HAP-1 (cell line): ENCODE measurements around the gene LRRC32.

Source experiments
- DNase-seq, 2 experiments: peaks; one replicate each; pipeline ENCODE4 v3.0.0-alpha.2; 2016 to 2020; ENCODE audit warnings: low spot score in 2 of 2
- H3K27me3 ChIP-seq: fragments of 250-450 bp; sonication (Bioruptor Pico); 2 replicates; pipeline ENCODE4 v1.5.1; 2020; ENCODE audit warnings: low read depth, mild to moderate bottlenecking, moderate library complexity
- H3K36me3 ChIP-seq: fragments of 250-450 bp; sonication (Bioruptor Pico); replicated peaks from 2 replicates; pipeline ENCODE4 v1.5.1; 2020; ENCODE audit warnings: mild to moderate bottlenecking
- H3K4me1 ChIP-seq: fragments of 250-450 bp; sonication (Bioruptor Pico); 2 replicates; pipeline ENCODE4 v1.5.1; 2020; ENCODE audit warnings: mild to moderate bottlenecking
- H3K4me3 ChIP-seq: fragments of 250-450 bp; sonication (Bioruptor Pico); 2 replicates; pipeline ENCODE4 v1.5.1; 2020; ENCODE audit warnings: mild to moderate bottlenecking, moderate library complexity
- H3K9me3 ChIP-seq: fragments of 250-450 bp; sonication (Bioruptor Pico); 2 replicates; pipeline ENCODE4 v1.5.1; 2020; ENCODE audit warnings: mild to moderate bottlenecking, moderate library complexity
- in situ Hi-C: fragments of 300-500 bp; cut with MboI; formaldehyde crosslinking; loops from 3 replicates; pipeline ENCODE4 v1.14.3; 2020; ENCODE audit warnings: low sequenced_read_pairs, inconsistent platforms, mixed read lengths

Gene LRRC32

DNA sequence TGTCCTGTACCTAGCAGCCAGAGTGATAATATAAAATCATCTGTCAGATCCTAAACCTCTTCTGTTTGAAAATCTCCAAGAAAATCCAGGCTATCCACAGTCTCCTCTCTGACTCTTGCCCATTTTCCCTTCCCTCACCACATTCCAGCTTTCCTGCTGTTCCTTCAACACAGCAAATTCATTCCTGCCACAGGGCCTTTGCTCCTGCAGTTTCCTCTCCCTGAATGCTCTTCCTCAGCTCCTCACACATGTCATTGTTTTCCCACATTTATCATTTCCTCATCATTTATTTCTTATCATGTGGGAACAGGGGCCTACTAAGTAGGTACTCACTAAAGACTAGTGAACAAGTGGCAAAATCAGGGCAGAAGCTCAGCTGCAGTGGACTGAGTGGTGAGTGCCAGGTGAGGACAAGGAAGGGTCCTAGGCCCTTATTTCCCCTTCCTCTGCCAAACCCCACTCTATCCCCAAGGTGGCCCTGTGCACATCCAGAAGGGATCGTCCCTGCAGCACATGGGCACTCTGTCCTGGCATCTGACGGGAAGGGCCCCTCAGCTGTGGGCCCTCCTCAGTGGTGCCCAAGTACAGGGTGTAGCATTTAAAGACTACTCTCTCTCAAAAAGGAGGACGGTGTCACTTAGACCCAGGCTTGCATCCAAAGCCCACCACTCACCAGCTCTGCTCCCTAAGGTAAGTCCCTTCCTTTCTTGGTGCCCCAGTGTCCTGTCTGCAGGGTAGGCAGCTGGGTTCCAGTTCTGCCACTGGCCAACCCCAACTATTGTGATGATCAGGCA, 2.0 kb downstream of the LRRC32 start:
- no peaks in the 10 kb centered on the region for H3K27me3 ChIP-seq
- H3K9me3 ChIP-seq, result no peaks in the 10 kb centered on the region
- in situ Hi-C loops, result no loop called here
- H3K4me3 ChIP-seq, result no peak overlapping the region
- H3K36me3 ChIP-seq, result no peaks in the 10 kb centered on the region
- H3K4me1 ChIP-seq, result peaks cover 7% of the 10 kb centered on the region; the same call in 1 of the 2 replicates
- DNase-seq, result no peak

DNA sequence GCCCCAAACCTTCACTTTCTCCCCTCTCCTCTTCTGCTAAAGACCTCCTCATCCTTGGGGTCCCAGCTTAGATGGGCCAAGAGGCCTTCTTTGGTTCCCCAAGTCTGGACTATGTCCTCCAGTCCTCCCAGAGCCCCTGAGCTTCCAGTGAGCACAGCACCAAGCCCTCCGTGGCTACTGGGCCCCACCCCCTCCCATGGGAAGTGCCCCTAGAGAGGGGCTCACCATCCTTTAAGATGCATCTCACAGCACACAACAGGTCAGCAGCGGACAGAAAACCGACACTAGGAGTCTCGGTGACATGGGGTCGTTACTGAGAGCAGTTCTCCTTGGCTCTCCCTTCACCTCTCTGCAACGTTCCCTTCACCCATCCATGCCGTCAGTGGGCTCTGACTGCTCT, 2.7 kb downstream of the LRRC32 start:
- in situ Hi-C loops, result no loop called here
- peaks cover 7% of the 10 kb centered on the region; the same call in 1 of the 2 replicates for H3K4me1 ChIP-seq
- no peak overlapping the region for H3K4me3 ChIP-seq

DNA sequence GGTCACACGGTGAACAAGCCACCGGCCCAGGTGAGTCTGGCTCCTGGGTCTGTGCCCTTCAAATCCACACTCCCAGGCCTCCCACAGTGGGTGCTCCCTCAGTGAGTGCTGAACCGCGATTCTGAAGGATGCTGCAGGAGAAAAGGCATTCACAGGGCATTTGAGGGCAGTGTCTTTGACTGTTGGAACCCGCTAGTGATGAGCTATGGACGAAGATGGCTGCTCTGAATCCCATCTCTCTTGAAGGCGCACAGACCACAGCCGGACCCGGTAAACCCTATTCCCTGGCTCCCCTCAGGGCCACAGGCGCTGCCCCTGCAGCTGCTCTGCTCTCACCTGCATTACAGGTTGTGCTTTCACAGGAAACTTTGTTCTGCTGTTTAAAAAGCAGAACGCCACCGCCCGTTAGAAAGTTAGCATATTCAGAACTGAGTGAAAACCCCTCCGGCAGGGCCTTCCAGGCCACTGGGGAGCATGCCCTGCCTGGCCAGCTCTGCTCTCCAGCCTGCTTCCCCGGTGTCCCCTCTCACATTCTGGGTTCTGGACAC, 3.2 kb downstream of the LRRC32 start:
- in situ Hi-C loops, result no loop called here
- Histone ChIP-seq H3K9me3 (no peaks in the 10 kb centered on the region), H3K27me3 (no peaks in the 10 kb centered on the region), H3K36me3 (no peaks in the 10 kb centered on the region), H3K4me1 (peaks cover 7% of the 10 kb centered on the region; the same call in 1 of the 2 replicates), H3K4me3 (no peak overlapping the region)
- DNase-seq, result no peak

More for the DNA sequence above, 2.7 kb downstream of the LRRC32 start:
- no peaks in the 10 kb centered on the region for H3K27me3 ChIP-seq
- DNase-seq, result no peak
- H3K9me3 ChIP-seq, result no peaks in the 10 kb centered on the region
- no peaks in the 10 kb centered on the region for H3K36me3 ChIP-seq

DNA sequence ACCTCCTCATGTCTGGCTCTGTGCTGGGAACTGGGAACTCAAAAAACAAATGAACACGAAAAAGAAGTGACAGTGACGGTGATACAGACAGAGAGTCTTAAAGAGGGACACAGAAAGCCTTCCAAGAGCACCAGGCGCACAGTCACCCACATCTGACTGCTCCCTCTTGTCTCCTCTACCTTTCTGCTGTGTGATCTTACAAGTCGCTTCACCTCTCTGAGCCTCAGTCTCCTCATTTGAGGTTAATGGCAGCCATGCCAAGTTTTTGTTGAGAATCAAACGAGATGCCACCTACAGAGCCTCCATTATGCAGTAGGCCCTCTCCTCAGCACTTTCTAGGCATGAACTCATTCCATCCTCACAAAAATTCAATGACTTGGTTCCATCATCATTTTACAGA, 3.7 kb downstream of the LRRC32 start:
- Histone ChIP-seq H3K27me3 (no peaks in the 10 kb centered on the region), H3K36me3 (no peaks in the 10 kb centered on the region), H3K9me3 (no peaks in the 10 kb centered on the region), H3K4me1 (peaks cover 7% of the 10 kb centered on the region; the same call in 1 of the 2 replicates), H3K4me3 (no peak overlapping the region)
- no peak for DNase-seq
- in situ Hi-C loops, result no loop called here

DNA sequence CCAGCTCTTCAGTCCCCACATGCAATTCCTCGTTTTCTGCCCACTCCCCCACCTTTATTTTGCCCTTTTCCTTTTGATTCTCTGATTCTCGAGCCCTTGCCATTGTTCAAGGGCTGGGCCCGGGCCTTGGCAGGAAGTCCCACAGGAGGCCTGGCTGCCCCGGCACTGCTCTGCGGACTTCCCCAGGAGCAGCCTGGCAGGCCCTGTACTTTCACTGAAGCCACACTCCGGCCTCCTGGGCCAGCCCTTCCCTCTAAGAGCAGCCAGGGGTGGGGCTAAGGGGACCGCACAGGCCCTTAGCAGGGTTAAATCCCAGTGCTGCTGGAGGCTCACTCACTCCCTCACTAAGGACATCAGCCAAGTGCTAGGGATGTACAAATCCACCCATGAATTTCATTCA, 4.1 kb downstream of the LRRC32 start:
- no peak overlapping the region for H3K4me3 ChIP-seq
- in situ Hi-C loops, result no loop called here
- no peak for DNase-seq

DNA sequence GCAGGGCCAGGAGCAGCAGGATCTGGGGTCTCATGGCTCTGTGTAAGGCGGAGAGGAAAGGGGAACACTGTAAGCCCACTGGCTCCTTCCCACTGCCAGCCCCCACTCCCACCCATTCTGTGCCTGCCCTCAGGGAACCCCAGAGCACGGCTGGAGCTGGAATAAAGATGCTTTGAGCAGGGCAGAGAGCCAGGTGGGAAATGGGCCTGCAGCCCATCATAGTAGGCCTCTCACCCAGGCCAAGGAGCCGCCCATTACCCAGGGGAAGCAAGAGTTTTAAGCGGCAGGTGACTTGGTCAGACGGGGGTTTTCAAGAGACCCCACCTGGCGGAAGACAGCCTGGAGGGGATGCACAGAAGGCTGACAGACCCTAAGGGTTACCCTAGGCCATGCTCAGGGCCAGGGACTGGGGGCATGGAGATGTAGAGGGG, 4.6 kb downstream of the LRRC32 start:
- no peaks in the 10 kb centered on the region for H3K9me3 ChIP-seq
- H3K4me3 ChIP-seq, result no peak overlapping the region
- DNase-seq, result no peak
- no peaks in the 10 kb centered on the region for H3K27me3 ChIP-seq
- H3K4me1 ChIP-seq, result peaks cover 3% of the 10 kb centered on the region; the same call in 1 of the 2 replicates
- in situ Hi-C loops, result no loop called here
- no peaks in the 10 kb centered on the region for H3K36me3 ChIP-seq

More for the DNA sequence above, 4.1 kb downstream of the LRRC32 start:
- H3K9me3 ChIP-seq, result no peaks in the 10 kb centered on the region
- H3K36me3 ChIP-seq, result no peaks in the 10 kb centered on the region
- H3K27me3 ChIP-seq, result no peaks in the 10 kb centered on the region
- H3K4me1 ChIP-seq, result peaks cover 7% of the 10 kb centered on the region; the same call in 1 of the 2 replicates

DNA sequence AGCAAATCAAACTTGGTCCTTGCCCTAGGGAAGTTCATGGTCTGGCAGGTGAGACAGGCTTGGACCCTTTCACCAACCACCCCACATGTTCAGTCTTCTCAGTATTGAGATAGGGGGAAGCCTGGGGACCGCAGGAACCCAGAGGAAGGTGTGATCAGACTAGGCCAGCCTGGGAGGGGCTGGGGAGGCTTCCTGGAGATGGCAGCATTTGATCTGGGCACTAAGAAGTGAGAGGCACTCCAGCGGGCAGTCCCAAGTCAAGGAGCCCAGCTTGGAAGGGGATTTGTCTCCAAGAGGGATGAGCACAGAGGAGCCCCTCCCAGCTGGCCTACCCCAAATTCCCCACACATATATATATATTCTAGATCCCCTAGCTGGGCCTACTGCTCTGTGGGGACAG, 5.4 kb downstream of the LRRC32 start:
- no peak overlapping the region for H3K4me3 ChIP-seq
- no peaks in the 10 kb centered on the region for H3K9me3 ChIP-seq
- no peaks in the 10 kb centered on the region for H3K36me3 ChIP-seq
- in situ Hi-C loops, result no loop called here
- no peaks in the 10 kb centered on the region for H3K27me3 ChIP-seq
- DNase-seq, result no peak
- peaks cover 2% of the 10 kb centered on the region; the same call in 1 of the 2 replicates for H3K4me1 ChIP-seq

DNA sequence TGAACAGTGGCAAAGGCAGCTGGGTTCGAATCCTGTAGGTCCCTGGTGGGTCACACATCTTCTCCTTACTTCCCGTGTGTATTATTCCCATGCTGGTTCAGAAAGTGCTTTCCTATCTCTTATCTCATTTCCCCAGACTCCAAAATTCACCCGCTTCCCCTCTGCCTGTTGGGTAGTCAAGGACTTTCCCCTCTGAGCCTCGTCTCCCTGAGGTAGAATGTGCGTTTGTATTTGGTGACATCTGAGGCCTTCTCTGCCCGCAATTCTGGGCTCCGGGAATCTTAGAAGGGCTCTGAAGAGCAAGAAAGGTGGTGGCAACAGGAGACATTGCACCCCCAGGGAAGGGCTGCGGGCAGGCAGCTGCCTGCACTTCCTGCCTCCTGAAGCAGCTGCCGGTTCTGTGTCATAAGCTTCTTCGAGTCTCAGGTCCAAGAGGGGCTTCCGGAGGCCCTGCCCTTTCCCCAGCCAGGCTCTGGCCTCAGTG, 5.9 kb downstream of the LRRC32 start:
- in situ Hi-C loops, result no loop called here
- DNase-seq, result no peak
- Histone ChIP-seq H3K4me1 (no peaks in the 10 kb centered on the region), H3K27me3 (no peaks in the 10 kb centered on the region), H3K36me3 (no peaks in the 10 kb centered on the region), H3K4me3 (no peak overlapping the region), H3K9me3 (no peaks in the 10 kb centered on the region)

DNA sequence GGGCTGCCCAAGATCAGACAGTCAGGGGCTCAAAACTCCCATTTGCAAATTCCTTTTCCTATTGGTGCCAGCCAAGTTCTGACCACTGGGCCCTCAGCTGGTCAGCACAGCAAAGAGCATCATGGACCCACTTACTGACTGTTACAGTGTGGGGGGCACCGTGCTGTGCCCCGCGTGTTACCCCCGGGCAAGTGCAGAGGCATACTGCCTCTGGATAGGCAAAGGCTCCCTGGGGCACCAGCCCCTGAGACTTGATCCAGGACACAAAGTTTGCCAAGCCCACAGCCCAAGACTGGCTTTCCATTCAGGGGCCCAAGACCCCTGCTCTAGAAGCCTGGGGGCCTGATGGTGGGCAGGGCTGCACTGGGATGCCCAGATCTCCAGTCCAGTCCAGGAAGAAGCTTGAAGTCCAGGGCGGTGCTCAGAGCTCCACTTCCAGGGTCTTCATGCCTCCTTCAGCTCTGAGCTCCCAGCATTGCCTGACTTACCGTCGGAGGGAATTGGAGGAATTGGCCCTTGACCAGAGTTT, 6.6 kb downstream of the LRRC32 start:
- Histone ChIP-seq H3K36me3 (no peaks in the 10 kb centered on the region), H3K4me3 (no peak overlapping the region), H3K4me1 (no peaks in the 10 kb centered on the region), H3K27me3 (no peaks in the 10 kb centered on the region), H3K9me3 (no peaks in the 10 kb centered on the region)
- in situ Hi-C loops, result no loop called here
- no peak for DNase-seq

DNA sequence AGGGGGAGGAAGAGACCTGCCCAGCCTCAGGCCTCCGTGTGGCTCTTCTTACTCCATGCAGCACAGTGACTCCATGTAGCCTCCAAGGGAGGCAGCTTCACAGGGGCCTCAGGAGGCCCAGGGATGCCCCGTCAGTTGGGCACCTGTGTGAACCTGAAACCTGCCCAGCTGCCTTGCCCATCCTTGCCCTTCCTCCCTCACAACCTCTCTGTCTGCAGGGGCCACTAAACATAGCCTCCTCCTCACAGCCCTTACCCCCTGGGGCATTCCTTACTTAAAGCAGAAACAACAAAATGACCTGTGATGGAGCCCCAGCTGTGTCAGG, 7.1 kb downstream of the LRRC32 start:
- no peak for DNase-seq
- Histone ChIP-seq H3K36me3 (no peaks in the 10 kb centered on the region), H3K9me3 (no peaks in the 10 kb centered on the region), H3K4me3 (no peak overlapping the region), H3K27me3 (no peaks in the 10 kb centered on the region), H3K4me1 (no peaks in the 10 kb centered on the region)
- in situ Hi-C loops, result no loop called here

DNA sequence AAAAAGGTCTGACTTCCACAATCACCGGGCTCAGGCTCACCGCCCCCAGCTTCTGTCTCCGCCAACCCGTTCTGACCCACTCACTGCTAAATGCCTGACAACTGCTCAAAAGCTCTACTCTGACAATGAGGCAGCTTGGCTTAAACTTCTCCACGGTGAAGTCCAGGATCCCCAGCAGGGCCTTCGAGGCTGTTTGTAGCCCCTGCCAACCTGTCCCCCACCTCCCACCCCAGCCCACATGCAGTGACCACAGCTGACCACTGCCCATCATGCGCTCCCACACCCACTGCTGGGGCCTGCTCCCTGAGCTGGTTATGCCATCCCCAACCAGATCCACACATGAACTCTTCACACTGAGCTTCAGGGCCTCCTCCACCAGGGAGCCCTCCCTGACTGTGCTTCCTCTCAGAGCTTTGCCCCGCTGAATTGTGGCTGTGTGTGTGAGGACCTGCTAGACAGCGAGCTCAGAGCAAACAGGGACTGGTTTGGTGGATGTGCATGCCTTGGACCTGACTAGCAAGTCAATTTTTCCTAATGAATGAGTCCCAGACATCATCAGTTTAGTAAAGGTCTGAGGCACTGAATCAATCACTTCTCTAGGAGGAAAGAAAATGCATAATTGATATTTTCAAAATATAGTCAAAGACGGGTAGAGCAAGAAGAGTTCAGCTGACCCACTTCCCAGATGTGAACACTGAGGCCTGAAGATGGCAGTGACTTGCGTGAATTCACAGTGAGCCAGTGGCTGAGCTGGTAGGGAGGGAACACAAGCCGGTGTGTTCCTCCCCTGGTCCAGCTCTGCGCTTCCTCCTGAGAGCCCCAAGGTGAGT, 7.7 kb downstream of the LRRC32 start:
- no peak for DNase-seq
- H3K27me3 ChIP-seq, result no peaks in the 10 kb centered on the region
- no peaks in the 10 kb centered on the region for H3K36me3 ChIP-seq
- H3K9me3 ChIP-seq, result no peaks in the 10 kb centered on the region
- H3K4me3 ChIP-seq, result no peak overlapping the region
- in situ Hi-C loops, result no loop called here
- no peaks in the 10 kb centered on the region for H3K4me1 ChIP-seq

DNA sequence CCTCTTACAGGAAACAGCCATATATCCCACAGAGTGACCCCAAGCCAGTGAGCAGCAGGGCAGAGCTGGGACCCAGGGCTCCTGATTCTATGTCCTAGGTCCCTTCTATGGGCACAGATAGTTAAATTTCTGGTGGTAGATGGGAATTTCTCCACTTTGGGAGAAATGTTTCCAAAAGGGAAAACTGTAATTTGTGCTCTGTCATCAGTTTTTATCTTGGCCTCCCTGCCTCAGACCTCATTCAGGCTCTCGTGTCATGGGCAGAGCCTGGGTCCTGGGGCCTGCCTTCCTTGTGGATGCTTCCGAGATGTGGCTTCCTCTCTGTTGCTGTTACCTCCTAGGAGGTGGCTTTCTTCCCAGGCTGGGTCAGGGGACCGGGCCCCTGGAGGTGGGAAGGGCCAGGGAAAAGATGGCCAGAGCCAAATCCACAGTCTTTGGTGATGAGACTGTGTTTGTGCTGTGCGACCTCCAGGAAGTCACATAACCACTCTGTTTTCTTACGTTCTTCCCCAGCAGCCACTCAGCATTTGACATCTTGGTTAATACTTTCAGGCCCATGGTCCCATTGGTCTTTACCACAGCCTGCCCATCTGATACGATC, 8.6 kb downstream of the LRRC32 start:
- Histone ChIP-seq H3K4me1 (no peaks in the 10 kb centered on the region), H3K9me3 (no peaks in the 10 kb centered on the region), H3K36me3 (no peaks in the 10 kb centered on the region), H3K4me3 (no peak overlapping the region), H3K27me3 (no peaks in the 10 kb centered on the region)
- in situ Hi-C loops, result no loop called here
- no peak for DNase-seq

DNA sequence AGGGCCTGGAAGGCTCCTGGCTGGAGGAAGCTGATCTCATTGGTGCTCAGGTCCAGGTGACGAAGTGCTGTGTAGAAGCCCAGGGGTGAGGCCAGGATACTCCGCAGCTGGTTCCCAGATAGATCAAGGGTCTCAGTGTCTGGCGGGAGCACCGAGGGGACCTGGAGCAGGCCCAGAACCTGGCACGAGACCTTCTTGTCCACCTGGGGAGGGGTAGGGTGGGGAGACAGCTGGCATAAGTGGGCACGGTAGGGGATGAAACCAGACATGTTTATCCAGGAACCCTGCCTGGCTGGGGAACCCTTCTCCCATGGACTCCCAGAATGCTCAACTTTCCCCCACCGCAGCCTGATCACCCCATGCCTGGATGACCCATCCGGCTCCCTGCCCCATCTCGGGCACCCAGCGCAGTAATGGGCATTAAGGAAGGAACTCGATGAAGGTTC, 9.2 kb downstream of the LRRC32 start:
- H3K27me3 ChIP-seq, result no peaks in the 10 kb centered on the region
- no peaks in the 10 kb centered on the region for H3K36me3 ChIP-seq
- in situ Hi-C loops, result no loop called here
- no peak overlapping the region for H3K4me3 ChIP-seq
- no peaks in the 10 kb centered on the region for H3K4me1 ChIP-seq
- DNase-seq, result no peak
- no peaks in the 10 kb centered on the region for H3K9me3 ChIP-seq
